Neural cell (in vitro differentiated cells): ENCODE results near the gene CGNL1.

Source experiments
- CTCF ChIP-seq: fragments of 450-650 bp; IDR thresholded peaks from 2 replicates; pipeline ENCODE4 v1.5.1; 2014; ENCODE audit warnings: antibody characterized with exemption, mild to moderate bottlenecking, moderate library complexity; ENCODE audit not compliant: poor library complexity, severe bottlenecking
- EZH2 ChIP-seq: fragments of 200-600, 300-800 bp; shearing (Covaris generic), sonication (generic); IDR thresholded peaks from 2 replicates; pipeline ENCODE4 v1.6.1; 2014; ENCODE audit warnings: antibody characterized with exemption, low read length, borderline replicate concordance, mild to moderate bottlenecking; ENCODE audit not compliant: insufficient read depth, poor library complexity, severe bottlenecking
- MXI1 ChIP-seq: fragments of 450-650 bp; conservative IDR thresholded peaks from 2 replicates; pipeline ENCODE4 v1.6.1; 2014; ENCODE audit warnings: antibody characterized with exemption, mild to moderate bottlenecking; ENCODE audit not compliant: poor library complexity, severe bottlenecking
- POLR2AphosphoS5 ChIP-seq: IDR thresholded peaks from 2 replicates; pipeline ENCODE4 v1.6.1; 2012
- RAD21 ChIP-seq: fragments of 450-650 bp; conservative IDR thresholded peaks from 2 replicates; pipeline ENCODE4 v1.6.1; 2014; ENCODE audit warnings: antibody characterized with exemption, mild to moderate bottlenecking, moderate library complexity

DNA sequence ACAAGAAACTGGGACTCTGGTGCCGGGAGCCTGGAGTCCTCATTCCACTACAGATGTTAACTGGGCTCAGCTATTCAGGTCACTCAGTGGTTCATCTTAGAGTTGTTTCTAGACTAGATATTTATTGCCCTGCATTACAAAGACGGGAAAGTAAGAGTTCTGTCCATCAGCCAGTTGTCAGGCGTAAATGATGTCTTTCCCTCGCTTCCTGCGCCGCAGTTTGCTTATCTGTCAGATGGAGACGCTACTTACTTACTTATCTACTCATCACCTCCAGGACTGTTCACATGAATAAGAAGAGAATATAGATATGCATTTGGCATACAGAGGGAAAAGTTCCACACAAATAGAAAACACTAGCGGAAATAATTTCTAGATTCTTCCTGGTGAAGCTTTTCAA is 47.8 kb upstream of the CGNL1 start:
- TF ChIP-seq CTCF (no peak), POLR2AphosphoS5 (no peak), MXI1 (no peak), EZH2 (no peak), RAD21 (no peak)
